ENCODE measurements around the gene POTEM.
"Not testable (repeated sequence)": the region's sequence is repeated elsewhere in the genome, so short reads cannot be mapped to it uniquely, and the experiment has no call there.

POTEM gene

DNA sequence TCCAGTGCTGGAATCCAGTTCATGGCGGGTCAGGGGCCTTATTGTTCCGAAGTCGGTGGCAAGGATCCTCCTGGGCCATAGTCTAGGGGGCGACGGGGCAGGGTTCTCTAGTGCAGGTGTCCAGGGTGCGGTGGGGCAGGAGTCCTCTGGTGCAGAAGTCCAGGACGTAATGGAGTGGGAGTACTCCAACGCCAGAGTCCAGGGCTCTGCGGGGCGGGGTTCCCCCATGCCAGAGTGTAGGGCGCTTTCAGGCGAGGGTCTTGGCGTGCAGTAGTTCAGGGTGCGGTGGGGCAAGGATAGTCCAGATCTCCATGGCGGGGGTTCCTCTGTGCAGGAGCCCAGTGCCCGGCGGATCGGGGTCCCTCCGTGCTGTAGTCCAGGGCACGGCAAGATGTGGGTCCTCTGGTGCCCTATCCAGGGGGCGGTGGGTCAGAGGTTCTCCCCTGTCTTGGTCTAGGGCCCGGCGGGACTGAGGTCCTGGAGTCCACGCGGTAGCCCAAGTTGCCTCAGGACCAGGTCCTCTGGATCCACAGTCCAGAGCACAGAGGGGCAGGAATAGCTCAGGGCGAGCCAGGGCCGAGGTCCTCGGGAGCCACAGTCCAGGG lies 70.9 kb downstream of the POTEM start:
- DNase-seq, result not testable (repeated sequence)

DNA sequence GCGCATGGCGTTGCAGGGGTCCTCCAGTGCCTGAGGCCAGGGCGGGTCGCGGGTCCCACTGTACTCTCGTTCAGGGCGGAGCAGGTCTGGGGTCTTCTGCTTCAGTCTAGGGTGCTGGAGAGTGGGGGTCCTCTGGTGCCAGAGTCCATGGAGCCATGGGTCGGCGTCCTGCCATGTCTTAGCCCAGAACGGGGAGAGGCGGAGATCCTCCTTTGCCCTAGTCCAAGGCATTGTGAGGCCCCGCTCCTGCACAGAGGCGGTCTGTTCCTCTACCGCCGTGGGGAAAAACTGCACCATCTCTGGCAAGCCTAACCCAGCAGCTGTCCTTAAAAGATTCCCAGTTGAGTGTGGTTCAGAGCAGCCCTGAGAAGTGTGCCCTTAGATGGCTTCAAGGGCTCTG lies 71.6 kb downstream of the POTEM start:
- DNase-seq, result not testable (repeated sequence)

DNA sequence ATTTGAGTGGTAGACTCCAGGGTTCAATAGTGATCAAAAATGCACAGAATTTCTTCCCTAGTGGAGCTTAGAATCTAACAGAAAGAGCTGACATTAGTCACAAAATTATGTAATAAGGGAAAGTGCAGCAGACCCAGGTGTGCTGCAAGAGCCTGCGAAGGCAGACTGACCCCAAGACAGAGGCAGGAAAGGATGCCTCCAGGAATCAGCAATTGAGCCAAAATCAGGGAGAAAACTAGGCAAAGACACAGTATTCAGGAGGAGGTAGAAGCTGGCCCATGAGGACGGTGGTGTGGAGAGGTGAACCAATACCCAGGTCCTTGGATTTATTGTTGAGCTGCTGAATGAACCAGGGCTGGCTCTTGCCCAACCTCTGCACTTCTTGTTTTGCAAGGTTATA lies 76.2 kb downstream of the POTEM start:
- not testable (repeated sequence) for DNase-seq

Data from activated T-cell treated with anti-CD3 and anti-CD28 coated beads, Interleukin-2, amount 50 U/mL, for 48 hours (primary cell).